ENCODE measurements around the gene ZCCHC7.
A peak's percentile ranks its signal among the peaks of the same experiment; 100 is the strongest.

Gene ZCCHC7

GRCh38 chr9:37336150-37336549 is 215.8 kb downstream of the ZCCHC7 start:
- no peaks in the 10 kb centered on the region for H3K9me3 ChIP-seq (ENCODE audit: severe bottlenecking)
- H3K4me3 ChIP-seq (ENCODE audit: low read depth, low read length) = no peak overlapping the region
- H3K27me3 ChIP-seq (ENCODE audit: insufficient read depth, low read depth, severe bottlenecking) = no peaks in the 10 kb centered on the region
- H3K36me3 ChIP-seq = no peaks in the 10 kb centered on the region
- H3K27ac ChIP-seq = no peak overlapping the region
- DNase-seq = no peak
- TF ChIP-seq CTCF (IDR thresholded peaks at IDR 0.05; ENCODE audit: low read depth, low read length) = no peak

- peak overlapping the region; percentile 21; the same call in 1 of the 2 replicates for H3K27ac ChIP-seq
- TF ChIP-seq CTCF (IDR thresholded peaks at IDR 0.05; ENCODE audit: low read depth, low read length) = no peak
- no peaks in the 10 kb centered on the region for H3K36me3 ChIP-seq
- H3K27me3 ChIP-seq (ENCODE audit: insufficient read depth, low read depth, severe bottlenecking) = no peaks in the 10 kb centered on the region
- H3K4me3 ChIP-seq (ENCODE audit: low read depth, low read length) = peak overlapping the region; percentile 25; the same call in 1 of the 2 replicates
- H3K9me3 ChIP-seq (ENCODE audit: severe bottlenecking) = no peaks in the 10 kb centered on the region
- peak; percentile 14 for DNase-seq
These were observed 217.0 kb downstream of the ZCCHC7 start for GRCh38 chr9:37337301-37337890.

GRCh38 chr9:37338218-37338617 is 217.8 kb downstream of the ZCCHC7 start:
- Histone ChIP-seq H3K4me3 (ENCODE audit: low read depth, low read length) (no peak overlapping the region), H3K27ac (peak overlapping the region; percentile 30)
- DNase-seq = no peak

GRCh38 chr9:37339923-37340322 is 219.5 kb downstream of the ZCCHC7 start:
- Histone ChIP-seq H3K9me3 (ENCODE audit: severe bottlenecking) (no peaks in the 10 kb centered on the region), H3K4me3 (ENCODE audit: low read depth, low read length) (no peak overlapping the region), H3K27ac (peak overlapping the region; percentile 38; the same call in 1 of the 2 replicates), H3K36me3 (no peaks in the 10 kb centered on the region), H3K27me3 (ENCODE audit: insufficient read depth, low read depth, severe bottlenecking) (no peaks in the 10 kb centered on the region)
- peak; percentile 23 for DNase-seq
- TF ChIP-seq CTCF (IDR thresholded peaks at IDR 0.05; ENCODE audit: low read depth, low read length) = no peak

More at GRCh38 chr9:37338218-37338617, 217.8 kb downstream of the ZCCHC7 start:
- no peaks in the 10 kb centered on the region for H3K36me3 ChIP-seq
- no peaks in the 10 kb centered on the region for H3K27me3 ChIP-seq (ENCODE audit: insufficient read depth, low read depth, severe bottlenecking)
- H3K9me3 ChIP-seq (ENCODE audit: severe bottlenecking) = no peaks in the 10 kb centered on the region
- TF ChIP-seq CTCF (IDR thresholded peaks at IDR 0.05; ENCODE audit: low read depth, low read length) = no peak

- H3K27me3 ChIP-seq (ENCODE audit: insufficient read depth, low read depth, severe bottlenecking) = no peaks in the 10 kb centered on the region
- no peak overlapping the region for H3K4me3 ChIP-seq (ENCODE audit: low read depth, low read length)
- no peak for TF ChIP-seq CTCF (IDR thresholded peaks at IDR 0.05; ENCODE audit: low read depth, low read length)
- no peak for DNase-seq
- H3K36me3 ChIP-seq = no peaks in the 10 kb centered on the region
- H3K9me3 ChIP-seq (ENCODE audit: severe bottlenecking) = no peaks in the 10 kb centered on the region
- peak overlapping the region; percentile 11; the same call in 1 of the 2 replicates for H3K27ac ChIP-seq
These were observed 220.6 kb downstream of the ZCCHC7 start for GRCh38 chr9:37340961-37341360.

- Histone ChIP-seq H3K9me3 (ENCODE audit: severe bottlenecking) (no peaks in the 10 kb centered on the region), H3K27ac (no peak overlapping the region), H3K4me3 (ENCODE audit: low read depth, low read length) (no peak overlapping the region), H3K27me3 (ENCODE audit: insufficient read depth, low read depth, severe bottlenecking) (no peaks in the 10 kb centered on the region), H3K36me3 (no peaks in the 10 kb centered on the region)
- no peak for DNase-seq
- TF ChIP-seq CTCF (IDR thresholded peaks at IDR 0.05; ENCODE audit: low read depth, low read length) = no peak
These were observed 221.3 kb downstream of the ZCCHC7 start for GRCh38 chr9:37341704-37342103.
